Uterus (tissue), 4 donors: ENCODE results near the gene ACRBP. TPM values are rescaled to one million over a fixed set of nuclear protein-coding genes. Genes with fewer than 3 reads are reported as not detected.

Experiments used
- DNase-seq, 2 donors: peaks; one replicate each; pipeline ENCODE4 v3.0.0-alpha.2; 2019 to 2020
- H3K27ac ChIP-seq, 2 donors: fragments of 200-600 bp; sonication (generic); 1 replicate in 1 of 2; 2 replicates in 1 of 2; pipeline ENCODE4 v1.5.1; 2016 to 2018
- H3K27me3 ChIP-seq, 2 donors: fragments of 200-600 bp; sonication (generic); one replicate each; pipeline ENCODE4 v1.5.1; 2018 to 2019; ENCODE audit warnings: control low read depth in 1 of 2
- H3K36me3 ChIP-seq, 2 donors: fragments of 200-600 bp; sonication (generic); one replicate each; pipeline ENCODE4 v1.5.1; 2019; ENCODE audit warnings: control low read depth in 1 of 2
- H3K4me1 ChIP-seq, 2 donors: fragments of 200-600 bp; sonication (generic); one replicate each; pipeline ENCODE4 v1.5.1; 2018 to 2019; ENCODE audit warnings: control low read depth in 1 of 2
- H3K4me3 ChIP-seq, 2 donors: fragments of 200-600 bp; sonication (generic); 1 replicate in 1 of 2; 2 replicates in 1 of 2; pipeline ENCODE4 v1.5.1; 2018 to 2019; ENCODE audit warnings: mild to moderate bottlenecking in 1 of 2
- H3K9me3 ChIP-seq, 2 donors: fragments of 200-600 bp; sonication (generic); one replicate each; pipeline ENCODE4 v1.5.1; 2019; ENCODE audit warnings: control low read depth in 1 of 2
- CTCF ChIP-seq, 4 experiments: fragments of 200-600 bp in 2 of 4; fragments of 450-650 bp in 2 of 4; sonication (generic) in 2 of 4; IDR thresholded peaks; one replicate each; pipeline ENCODE4 v1.5.1; 2016 to 2019; ENCODE audit warnings: antibody characterized with exemption in 4 of 4, mild to moderate bottlenecking in 2 of 4, moderate library complexity in 1 of 4
- POLR2A ChIP-seq, 2 donors: fragments of 450-650 bp; IDR thresholded peaks; one replicate each; pipeline ENCODE4 v1.6.1; 2016; ENCODE audit warnings: antibody characterized with exemption in 2 of 2, mild to moderate bottlenecking in 1 of 2, moderate library complexity in 1 of 2
- intact Hi-C: fragments of 100-400 bp; cut with DNase I; formaldehyde crosslinking; loops from one replicate; pipeline ENCODE4 v1.15.1; 2023; ENCODE audit warnings: low total_unique reads
- total RNA-seq, 4 donors: library from RNA; depleted of rRNA in 3 of 4; stranded (reverse); fragments of >200 nt in 3 of 4; gene quantifications; one replicate each; pipeline versions ENCODE4 v1.1.0 to v1.2.4, GENCODE V29; 2014 to 2023
- donor health status: DM: yes; HTN: yes; CAD: no.

ACRBP gene
- total RNA-seq, 4 donors from 2014 or later = 0.35 to 1.6 (median 1.5) TPM; not detected in 1

GRCh38 chr12:6620137-6620884 is 26.9 kb downstream of the ACRBP start:
- Histone ChIP-seq H3K4me1 (no peaks in the 10 kb centered on the region), H3K9me3 (no peaks in the 10 kb centered on the region), H3K4me3 (no peak overlapping the region), H3K36me3 (no peaks in the 10 kb centered on the region), H3K27ac (no peak overlapping the region), H3K27me3 (peaks cover 0 to 4% of the 10 kb centered on the region in 2 donors)
- TF ChIP-seq CTCF (IDR thresholded peaks at IDR 0.05) (peak in 2 of 4 experiments; percentile 8 to 13), POLR2A (IDR thresholded peaks at IDR 0.05) (no peak)
- intact Hi-C loops = no loop called here
- DNase-seq = peak in 1 of 2 donors; percentile 26

GRCh38 chr12:6618483-6619225 is 28.6 kb downstream of the ACRBP start:
- Histone ChIP-seq H3K9me3 (no peaks in the 10 kb centered on the region), H3K27ac (no peak overlapping the region), H3K4me1 (no peaks in the 10 kb centered on the region), H3K4me3 (no peak overlapping the region), H3K27me3 (peaks cover 0 to 4% of the 10 kb centered on the region in 2 donors), H3K36me3 (no peaks in the 10 kb centered on the region)
- no peak for DNase-seq
- intact Hi-C loops = no loop called here
- TF ChIP-seq POLR2A (IDR thresholded peaks at IDR 0.05) (no peak), CTCF (IDR thresholded peaks at IDR 0.05) (no peak)

- intact Hi-C loops = no loop called here
- H3K27me3 ChIP-seq = peaks cover 0 to 4% of the 10 kb centered on the region in 2 donors
- TF ChIP-seq CTCF (IDR thresholded peaks at IDR 0.05) (no peak), POLR2A (IDR thresholded peaks at IDR 0.05) (no peak)
- no peaks in the 10 kb centered on the region for H3K36me3 ChIP-seq
- peaks cover 6 to 8% of the 10 kb centered on the region in 2 donors for H3K4me1 ChIP-seq
- DNase-seq = peak in 1 of 2 donors; percentile 34
- no peak overlapping the region for H3K4me3 ChIP-seq
- H3K27ac ChIP-seq = peak overlapping the region; percentile 24 to 50
- H3K9me3 ChIP-seq = no peaks in the 10 kb centered on the region
Observed at GRCh38 chr12:6615802-6616201, 31.4 kb downstream of the ACRBP start.

- Histone ChIP-seq H3K27me3 (no peaks in the 10 kb centered on the region), H3K9me3 (no peaks in the 10 kb centered on the region), H3K4me3 (no peak overlapping the region), H3K36me3 (no peaks in the 10 kb centered on the region), H3K4me1 (peaks cover 6 to 8% of the 10 kb centered on the region in 2 donors), H3K27ac (peak overlapping the region; percentile 90 to 95)
- intact Hi-C loops = no loop called here
- TF ChIP-seq CTCF (IDR thresholded peaks at IDR 0.05) (no peak), POLR2A (IDR thresholded peaks at IDR 0.05) (no peak)
- no peak for DNase-seq
Observed at GRCh38 chr12:6614513-6615172, 32.6 kb downstream of the ACRBP start.
